ENCODE data around the gene LINGO1.

LINGO1 gene

GRCh38 chr15:77568973-77569728 lies 63.6 kb downstream of the LINGO1 start:
- DNase-seq (ENCODE audit: low spot score): no peak

GRCh38 chr15:77568014-77568972 lies 64.4 kb downstream of the LINGO1 start:
- DNase-seq (ENCODE audit: low spot score): no peak

- DNase-seq (ENCODE audit: low spot score): no peak
Measured at GRCh38 chr15:77567202-77567601, 65.5 kb downstream of the LINGO1 start.

GRCh38 chr15:77566092-77566491 lies 66.6 kb downstream of the LINGO1 start:
- DNase-seq (ENCODE audit: low spot score): no peak

- no peak for DNase-seq (ENCODE audit: low spot score)
Measured at GRCh38 chr15:77565378-77565915, 67.3 kb downstream of the LINGO1 start.

GRCh38 chr15:77564938-77565337 lies 67.8 kb downstream of the LINGO1 start:
- DNase-seq (ENCODE audit: low spot score): no peak

- DNase-seq (ENCODE audit: low spot score): no peak
Measured at GRCh38 chr15:77564341-77564740, 68.4 kb downstream of the LINGO1 start.

- DNase-seq (ENCODE audit: low spot score): no peak
Measured at GRCh38 chr15:77563623-77564156, 69.0 kb downstream of the LINGO1 start.
